HG02763 (cell line): ENCODE results near the gene RBMS1.
A peak's percentile ranks its signal among the peaks of the same experiment; 100 is the strongest.

Experiments used
- ATAC-seq: cut with Tn5 transposase; IDR thresholded peaks from one replicate; pipeline ENCODE4 v1.9.1; 2021; ENCODE audit warnings: mild to moderate bottlenecking, moderate library complexity; ENCODE audit not compliant: unreplicated experiment

Gene RBMS1

DNA sequence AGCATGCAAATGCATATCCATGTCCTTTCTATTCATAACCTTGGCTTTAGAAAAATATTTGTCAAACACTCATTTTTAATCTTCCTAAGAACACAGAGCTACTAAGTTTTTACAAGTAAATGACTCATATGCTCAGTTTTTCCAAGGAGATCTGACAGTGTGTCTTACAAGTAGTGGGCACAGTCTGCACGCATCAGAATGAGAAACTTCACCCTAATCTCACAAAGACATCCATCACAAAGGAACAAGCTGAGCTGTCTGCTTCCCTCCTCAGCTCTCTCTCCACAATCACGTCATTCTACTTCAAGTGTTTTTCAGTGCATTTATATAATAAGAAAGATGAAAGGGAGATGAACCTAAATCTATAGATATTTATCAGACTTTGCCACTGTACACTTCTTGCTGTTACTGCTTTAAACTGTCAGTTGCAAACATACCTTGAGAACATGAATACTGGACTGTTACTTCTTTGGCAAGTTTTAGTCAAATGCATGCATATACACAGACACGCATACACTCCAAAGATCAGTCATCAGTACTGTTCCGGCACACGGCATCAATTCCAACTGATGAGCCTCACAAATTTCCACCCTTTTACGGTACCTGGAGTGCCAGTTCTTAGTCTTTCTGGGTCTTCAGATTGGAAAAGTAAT is 75.7 kb downstream of the RBMS1 start:
- ATAC-seq: no peak

DNA sequence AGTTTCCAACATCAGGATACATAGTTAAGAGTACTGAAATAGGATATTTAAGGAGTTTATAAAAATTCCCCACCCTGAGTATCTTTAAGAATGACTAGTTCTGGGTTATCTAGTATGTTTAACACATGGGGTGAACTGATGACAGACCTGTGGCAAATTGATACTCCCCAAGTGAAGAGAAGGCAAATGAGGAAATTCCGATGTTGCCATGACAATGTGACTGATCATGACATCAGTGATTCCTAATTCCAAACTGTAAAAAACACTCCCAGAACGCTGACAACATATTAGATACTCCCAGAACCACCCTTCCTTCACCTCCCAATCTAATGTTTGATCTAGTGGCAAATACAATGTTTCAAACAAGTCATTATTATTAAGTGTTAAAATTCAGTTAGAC is 77.6 kb downstream of the RBMS1 start:
- ATAC-seq: no peak

DNA sequence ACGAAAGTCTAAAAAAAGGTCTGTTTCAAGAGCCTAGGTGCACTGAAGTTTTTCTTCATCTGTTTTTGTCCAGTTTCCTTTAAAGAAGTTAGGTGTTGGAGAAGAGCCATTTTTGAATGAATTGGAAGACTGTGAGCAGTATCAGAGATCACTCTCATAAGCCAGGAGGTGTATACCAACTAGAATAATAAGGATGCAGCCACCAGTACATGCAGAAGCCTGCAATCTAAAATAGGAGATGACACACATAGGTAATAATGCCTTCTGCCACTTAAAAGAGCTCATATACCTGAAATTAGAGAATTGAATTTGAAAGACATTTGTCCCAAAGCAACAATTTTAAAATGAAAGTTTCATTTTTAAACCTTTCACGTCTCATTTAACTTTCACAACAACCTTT is 81.7 kb downstream of the RBMS1 start:
- no peak for ATAC-seq

DNA sequence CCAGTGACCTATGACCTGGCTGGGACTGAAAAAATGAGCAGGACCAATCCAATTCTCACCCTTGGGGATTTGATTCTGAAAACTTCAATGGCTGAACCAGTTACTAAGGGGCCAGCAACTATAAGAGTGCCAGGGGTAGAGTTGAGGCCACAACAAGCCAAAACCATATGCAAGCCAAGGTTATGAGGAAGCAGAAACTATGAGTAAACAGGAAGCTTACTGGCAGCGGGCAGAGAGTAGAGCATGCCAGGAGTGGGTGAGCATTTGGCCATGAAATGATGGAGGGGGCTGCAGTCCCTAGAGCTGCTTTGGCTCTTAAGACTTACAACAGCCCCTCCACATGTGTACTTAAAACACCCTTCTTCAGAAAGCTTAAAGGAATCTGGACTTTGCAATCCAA is 82.4 kb downstream of the RBMS1 start:
- no peak for ATAC-seq

DNA sequence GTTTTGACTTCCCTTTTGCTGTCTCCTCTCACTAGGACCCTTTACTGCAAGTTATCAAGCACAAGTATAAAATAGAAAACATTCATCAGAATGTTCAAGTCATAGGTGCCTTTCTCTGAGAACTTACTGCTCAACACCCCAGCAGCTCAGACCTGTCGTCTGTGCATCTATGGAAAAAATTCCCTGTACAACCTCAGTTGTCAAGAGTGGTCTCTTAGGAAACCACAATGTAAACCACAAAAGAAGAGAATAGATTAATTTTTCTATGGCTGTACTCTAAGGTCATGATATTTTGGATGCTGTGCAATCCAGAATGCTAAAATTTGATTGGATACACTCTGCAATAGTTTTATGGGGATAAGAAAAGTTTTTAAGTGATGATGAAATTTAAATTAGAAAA is 84.1 kb downstream of the RBMS1 start:
- no peak for ATAC-seq

DNA sequence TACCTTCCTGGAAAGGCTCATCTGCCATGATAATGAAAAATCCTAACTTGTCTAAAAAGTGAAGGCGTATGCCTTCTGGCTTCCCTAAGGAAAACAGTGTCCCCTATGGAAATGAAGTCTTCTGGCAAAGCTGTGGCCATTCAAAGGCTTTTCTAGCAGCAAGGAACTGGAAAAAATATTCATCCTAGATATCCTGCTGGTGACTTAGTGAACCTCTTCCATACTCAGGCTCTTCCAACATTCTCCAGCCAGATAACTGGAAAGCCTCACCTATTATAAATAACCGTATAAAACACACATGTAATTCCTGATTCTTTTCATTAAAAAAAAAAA is 84.7 kb downstream of the RBMS1 start:
- no peak for ATAC-seq

DNA sequence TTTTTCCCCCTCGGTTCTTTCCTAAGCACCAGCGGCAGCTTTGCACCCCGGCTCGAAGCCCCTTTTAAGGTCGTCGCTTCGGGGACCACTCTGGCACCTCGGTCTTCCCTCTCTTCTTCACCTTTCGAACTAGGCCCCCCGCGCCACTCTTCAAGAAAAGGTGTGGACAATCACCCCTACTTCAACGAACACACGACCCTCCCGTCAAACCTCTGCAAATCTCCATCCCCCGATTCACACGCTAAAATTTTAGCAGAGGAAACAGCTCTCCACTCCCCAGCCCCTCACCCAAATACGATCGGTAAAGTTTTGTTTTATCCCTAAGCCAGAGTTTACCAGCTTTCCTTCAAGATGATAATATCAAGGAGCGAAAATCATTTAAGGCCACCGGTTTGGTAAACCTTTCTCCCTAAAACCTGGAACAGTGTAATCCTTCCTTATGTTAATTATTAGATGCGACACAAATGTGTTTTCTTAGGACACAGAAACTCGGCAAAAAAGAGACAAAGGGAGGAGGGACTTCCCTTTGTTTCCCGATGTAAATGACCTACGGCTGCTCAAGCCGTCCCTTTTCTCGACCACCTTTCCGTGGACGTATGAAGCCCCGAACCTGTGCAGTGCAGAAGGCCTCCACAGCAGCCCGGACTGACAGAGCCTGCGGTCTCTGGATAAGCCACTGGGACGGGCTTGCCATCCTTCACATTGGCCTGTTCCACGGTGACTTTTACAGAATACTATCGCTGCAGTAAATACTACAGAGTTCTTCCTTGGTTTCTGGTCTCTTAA is 85.2 kb downstream of the RBMS1 start:
- no peak for ATAC-seq

DNA sequence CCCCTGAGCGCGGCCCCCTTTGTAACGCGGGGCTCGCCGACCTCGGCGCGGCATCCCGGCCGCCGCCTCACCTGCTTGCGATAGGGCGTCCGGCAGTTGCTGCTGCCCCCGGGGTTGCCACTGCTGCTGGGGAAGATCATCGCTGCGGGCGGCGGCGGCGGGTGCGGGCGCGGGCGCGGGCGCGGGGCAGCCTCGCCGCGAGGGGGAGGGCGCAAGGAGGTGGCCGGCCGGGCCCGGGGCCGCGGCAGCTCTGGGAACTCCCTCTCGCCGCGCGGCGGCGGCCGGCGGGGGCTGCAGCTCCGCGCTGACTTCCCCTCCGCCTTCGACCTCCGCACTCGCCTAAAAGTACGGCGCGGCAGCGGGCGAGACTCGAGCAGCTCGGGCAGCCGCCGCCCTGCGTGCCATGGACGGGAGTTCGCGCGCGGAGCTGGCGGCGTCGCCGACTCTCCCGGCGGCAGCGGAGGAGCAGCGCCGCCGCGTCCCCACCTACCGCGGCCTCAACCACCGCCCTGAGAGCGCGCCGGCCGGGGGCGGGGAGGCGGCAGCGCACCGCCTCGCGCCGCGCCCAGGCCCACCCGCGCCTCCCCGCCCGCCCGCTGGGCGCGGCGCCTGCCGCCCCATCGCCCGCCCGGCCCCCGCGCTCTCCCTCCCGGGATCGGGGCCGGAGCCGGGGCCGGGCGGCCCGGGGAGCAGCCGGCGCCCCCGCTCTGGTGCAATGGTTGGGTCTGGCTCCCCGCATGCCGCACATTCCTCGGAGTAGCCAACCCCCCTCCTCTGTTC is 86.0 kb downstream of the RBMS1 start:
- peak; percentile 53 for ATAC-seq

DNA sequence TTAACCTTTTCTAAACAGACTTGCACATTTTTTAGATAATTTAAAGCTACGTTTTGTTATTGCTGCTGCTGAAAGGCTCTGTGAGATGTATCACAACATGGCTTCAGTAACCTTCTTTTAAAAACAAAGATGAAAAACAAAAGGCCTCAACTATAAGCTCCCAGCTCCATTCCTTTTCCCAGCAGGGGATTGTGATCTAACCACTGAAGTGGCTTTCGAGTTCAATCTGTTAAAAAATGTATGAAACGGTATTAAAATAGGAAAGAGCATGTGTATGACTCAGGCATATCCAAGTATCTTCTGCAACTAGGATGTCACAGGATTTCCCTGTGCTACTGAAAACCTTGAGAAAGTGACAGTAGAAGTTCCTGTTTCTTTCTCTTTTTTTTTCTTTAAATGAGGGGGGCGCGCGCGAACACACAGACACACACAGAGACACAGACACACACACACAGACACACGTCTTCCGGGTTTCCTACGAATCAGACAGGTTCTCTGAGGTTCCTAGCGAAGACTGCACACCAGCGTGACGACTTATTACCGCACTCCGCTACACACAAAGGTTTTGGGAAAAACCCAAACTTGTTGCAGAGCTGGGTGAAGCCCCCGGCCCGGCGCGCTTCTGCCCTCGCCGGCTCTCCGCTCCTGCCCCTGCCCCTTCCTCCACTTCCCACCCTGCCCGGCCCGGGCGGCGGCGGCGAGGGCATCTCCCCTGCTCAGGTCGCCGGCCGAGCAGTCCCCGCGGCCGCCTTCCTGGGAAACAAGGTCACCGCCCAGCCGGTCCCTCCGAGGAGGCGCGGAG is 86.8 kb downstream of the RBMS1 start:
- ATAC-seq: peak; percentile 47

DNA sequence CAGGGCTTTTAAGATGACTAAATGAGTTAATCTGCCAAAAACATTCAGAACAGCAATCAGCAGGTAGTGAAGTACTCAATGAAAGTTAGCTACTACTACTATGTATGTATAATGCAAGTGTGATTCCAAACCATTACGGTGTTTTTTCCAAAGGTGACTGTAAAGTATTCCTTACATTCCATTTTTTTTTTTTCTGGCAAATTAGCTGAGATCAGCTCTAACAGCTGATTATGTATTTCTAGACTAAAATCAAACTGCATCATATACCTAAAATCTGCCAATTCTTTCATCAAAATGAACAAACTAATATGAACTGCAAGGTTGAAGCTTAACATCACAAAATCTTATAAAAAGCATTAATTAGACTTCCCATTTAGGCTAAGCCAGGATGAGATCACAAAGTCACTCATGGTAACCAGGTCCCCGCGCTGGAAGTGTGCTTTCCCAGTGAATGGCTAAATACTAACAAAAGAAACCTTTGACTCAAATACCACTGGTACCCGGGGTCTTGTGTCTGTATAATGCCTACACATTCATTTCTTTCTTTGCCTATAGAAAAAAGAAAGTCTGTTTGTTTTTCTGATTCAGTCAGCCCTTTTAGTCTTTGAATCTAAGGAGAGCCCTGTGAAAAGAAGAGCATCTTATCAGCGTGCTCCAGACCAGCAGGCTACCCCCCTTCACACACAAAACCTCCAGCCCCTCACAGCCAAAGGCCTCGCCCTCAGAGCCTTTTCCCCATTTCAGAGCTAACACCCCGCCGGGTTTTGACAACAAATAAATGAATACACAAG is 88.3 kb downstream of the RBMS1 start:
- no peak for ATAC-seq

DNA sequence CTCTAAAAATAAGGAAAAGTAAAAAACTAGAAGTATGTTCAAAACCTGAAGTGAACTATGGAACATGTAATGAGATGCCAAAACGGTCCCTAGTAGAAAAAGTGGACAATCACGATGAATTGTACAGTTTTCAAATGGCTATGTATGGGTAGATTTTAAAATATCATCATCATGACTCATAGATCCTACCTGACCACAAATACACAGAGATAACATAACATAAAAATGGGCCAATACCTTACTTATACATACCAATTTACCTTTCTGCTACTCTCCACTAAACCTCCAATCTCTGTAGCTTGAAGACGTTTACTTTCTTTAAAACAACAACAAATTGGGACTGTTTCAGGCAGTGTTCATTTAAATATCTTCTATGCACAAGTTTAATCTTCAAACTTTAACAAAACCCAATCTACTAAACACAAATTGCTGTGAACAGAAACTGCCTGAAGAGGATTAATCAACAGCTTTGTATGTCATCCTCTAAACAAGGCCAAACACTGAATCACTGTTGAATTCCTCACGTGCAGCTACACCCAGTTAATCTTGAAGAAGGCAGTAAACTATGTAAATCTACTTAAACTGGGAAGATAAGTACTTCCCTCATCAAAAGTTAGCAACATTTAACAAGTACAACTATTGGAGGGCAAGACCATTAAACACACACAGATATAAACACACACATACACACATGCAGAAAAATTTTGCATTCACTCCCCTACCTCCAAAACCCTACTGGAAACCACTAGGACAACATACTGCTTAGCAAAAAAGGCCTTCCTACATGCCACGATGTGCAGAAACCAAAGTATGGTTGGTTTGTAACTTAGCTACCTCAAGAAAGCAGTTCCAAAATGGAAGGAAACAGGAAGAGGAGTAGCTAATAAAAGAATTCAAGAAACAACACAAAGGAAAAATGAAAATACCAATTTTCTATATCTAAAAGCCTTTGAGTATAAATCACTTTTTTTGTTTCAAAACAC is 90.3 kb downstream of the RBMS1 start:
- ATAC-seq: no peak

DNA sequence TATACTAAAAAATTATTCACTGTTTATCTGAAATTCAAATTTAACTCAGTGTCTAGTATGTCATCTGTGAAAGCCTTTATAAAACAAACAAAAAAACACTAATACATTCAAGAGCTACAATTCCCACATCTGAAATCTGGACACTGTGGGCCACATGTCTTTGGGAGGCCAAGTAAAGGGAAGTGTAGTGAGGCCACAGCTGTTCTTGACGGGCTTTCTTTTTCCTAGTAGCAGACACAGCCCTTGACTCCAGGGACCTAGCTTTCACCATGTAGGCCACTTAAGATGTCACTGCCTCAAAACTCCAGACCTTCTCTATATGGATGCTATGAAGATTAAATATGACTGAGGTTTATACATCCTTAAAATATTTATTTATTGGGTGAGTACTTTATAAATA is 91.1 kb downstream of the RBMS1 start:
- no peak for ATAC-seq

DNA sequence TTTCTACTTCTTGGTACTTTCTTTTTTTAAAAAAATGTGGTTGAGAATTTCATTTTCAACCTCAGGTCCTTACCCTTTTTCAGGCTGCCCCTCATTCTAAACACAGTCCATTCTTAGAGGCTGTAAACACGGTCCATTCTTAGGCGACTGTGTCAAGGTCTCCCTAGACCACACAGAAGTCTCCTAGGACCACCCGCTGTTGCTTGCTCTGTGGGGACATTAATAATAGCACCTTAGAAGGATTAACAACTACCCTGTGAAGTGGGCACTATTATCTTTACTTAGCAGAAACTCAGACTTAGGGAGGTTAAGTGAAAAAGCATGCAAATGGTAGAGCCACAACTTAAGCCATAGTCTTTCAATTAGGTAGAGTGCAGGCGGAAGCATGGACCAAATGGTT is 91.7 kb downstream of the RBMS1 start:
- ATAC-seq: no peak

DNA sequence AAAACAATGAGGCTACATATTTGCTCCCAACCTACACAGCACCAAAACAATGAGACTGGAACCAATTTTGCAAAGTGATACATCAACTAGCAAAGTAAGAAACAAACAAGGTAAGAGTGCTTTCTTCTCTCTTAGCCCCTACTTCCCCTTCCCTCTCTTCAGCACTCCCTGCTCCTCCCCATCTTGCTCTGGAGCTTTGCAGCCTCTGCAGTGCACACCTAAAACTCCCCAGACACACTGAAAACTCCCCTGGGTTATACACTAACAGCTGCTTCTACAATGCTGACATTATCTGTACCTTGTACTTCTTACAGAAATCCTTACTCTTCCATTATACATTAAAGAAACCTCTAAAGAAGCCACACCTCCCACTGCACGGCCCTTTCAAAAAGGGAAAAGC is 93.7 kb downstream of the RBMS1 start:
- no peak for ATAC-seq

DNA sequence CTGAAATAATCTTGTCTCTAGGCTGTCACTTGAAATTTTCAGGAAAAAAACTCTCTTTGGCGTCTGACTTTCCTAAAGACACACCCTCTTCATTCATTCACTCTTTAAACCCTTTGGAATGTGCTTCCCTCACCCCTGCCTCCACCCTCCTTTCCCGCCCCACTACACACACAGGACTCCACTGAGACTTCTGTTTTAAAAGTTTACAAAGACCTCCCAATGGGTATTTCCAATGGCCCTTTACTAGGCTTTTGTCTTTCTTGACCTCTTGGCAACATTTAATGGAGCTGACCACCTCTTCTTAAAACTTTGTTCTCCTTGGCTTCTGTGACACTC is 96.1 kb downstream of the RBMS1 start:
- no peak for ATAC-seq

DNA sequence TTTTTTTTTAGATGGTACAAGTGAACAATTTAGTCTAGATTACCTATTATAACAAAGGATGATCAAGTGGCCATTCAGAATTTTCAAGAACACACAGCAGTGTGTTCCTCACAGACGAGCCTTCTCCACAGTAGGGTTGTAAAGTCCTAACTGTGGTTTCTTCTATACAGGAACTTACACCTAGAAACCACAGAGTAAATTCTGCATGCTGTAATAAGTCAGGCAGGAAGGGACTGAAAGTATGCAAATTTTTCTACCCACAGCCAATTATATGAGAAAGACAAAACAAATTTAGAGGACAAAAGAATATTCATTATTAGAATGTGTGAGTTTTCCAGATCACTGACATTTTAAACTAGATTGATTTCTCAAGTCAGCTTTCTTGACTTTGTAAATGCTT is 99.5 kb downstream of the RBMS1 start:
- ATAC-seq: peak; percentile 98

DNA sequence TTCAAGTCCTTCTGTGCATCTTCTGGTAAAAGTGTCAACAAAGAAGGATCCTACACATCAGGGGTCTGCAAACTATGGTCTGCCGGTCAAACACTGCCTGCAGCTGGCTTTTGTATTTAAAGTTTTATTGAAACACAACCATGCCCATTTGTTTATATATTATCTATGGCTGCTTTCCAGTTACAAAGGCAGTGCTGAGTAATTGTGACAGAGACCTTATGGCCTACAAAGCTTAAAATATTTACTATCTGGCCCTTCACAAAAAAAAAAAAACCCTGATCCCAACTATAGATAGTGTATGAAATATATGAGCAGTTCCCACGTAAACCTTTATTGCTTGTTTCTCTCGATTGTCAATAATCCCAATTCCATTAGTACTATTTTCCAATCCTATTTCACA is 101.4 kb downstream of the RBMS1 start:
- ATAC-seq: no peak

DNA sequence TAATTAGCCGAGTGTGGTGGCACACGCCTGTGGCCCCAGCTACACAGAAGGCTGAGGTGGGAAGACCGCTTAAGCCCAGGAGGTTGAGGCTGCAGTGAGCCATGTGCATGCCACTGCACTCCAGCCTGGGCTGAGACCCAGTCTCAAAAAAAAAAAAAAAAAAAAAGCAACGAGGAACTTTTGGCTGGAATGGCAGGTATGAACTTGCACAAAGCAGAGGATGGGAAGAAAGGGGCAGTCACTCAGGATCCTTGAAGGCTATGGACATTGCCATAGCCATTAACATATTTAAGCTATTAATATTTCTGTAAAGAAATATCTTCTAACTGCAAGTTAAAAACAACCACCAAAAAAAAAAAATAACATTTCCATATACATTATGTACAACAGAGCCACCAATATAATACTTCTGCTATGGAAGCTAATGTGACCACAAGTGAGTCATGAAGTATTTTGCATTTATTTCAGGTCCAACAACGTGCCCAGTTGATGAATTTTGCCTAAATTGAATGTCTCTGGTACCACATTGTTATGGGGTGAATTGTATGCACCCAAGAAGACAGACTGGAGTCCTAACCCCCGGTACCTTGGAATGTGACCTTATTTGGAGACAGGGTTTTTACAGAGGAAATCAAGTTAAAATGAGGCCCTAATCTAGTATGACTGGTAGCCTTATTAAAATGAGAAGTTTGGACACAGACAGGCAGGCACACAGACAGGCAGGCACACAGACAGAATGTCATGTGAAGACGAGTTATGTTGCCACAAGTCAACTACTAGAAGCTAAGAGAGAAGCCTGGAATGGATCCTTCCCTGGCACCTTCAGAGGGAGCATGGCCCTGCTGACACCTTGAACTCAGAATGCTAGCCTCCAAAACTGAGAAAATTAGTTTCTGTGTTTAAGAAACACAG is 102.8 kb downstream of the RBMS1 start:
- no peak for ATAC-seq
